ENCODE measurements around the gene RBFOX2.
A peak's percentile ranks its signal among the peaks of the same experiment; 100 is the strongest.

Gene RBFOX2

GRCh38 chr22:35918456-35918855, 110.2 kb downstream of the RBFOX2 start:
- DNase-seq (ENCODE audit: low read depth in 2 of 2): peak in 1 of 2 donors; percentile 79

DNA sequence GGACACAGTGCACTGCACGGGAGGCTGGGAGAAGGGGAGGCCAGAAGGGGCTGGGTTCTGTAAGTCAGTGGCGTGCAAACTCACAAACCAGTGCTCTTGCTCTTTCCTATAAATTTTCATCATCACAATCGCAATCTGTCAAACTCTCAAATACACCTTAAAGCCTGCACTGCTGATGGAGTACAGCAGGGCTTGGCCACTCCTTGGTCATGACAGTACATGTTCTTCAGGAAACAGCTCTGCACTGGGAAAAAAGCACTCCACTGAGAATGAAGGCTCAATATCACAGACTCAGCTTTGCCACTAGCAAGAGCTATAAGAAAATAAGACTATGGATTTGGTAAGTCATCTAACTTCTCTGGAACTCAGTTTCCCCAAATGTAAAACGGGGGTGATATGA, 111.0 kb downstream of the RBFOX2 start:
- H3K4me3 ChIP-seq (replicated peaks in 1 of 2; ENCODE audit: low read depth in 2 of 2, low read length in 2 of 2): no peak overlapping the region
- TF ChIP-seq, protein P1, sequence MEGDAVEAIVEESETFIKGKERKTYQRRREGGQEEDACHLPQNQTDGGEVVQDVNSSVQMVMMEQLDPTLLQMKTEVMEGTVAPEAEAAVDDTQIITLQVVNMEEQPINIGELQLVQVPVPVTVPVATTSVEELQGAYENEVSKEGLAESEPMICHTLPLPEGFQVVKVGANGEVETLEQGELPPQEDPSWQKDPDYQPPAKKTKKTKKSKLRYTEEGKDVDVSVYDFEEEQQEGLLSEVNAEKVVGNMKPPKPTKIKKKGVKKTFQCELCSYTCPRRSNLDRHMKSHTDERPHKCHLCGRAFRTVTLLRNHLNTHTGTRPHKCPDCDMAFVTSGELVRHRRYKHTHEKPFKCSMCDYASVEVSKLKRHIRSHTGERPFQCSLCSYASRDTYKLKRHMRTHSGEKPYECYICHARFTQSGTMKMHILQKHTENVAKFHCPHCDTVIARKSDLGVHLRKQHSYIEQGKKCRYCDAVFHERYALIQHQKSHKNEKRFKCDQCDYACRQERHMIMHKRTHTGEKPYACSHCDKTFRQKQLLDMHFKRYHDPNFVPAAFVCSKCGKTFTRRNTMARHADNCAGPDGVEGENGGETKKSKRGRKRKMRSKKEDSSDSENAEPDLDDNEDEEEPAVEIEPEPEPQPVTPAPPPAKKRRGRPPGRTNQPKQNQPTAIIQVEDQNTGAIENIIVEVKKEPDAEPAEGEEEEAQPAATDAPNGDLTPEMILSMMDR (IDR thresholded peaks at IDR 0.05; ENCODE audit: low read depth, low read length): no peak
- DNase-seq (ENCODE audit: low read depth in 2 of 2): no peak

More at GRCh38 chr22:35918456-35918855, 110.2 kb downstream of the RBFOX2 start:
- H3K4me3 ChIP-seq (replicated peaks in 1 of 2; ENCODE audit: low read depth in 2 of 2, low read length in 2 of 2): no peak overlapping the region
- TF ChIP-seq, protein P1 (IDR thresholded peaks at IDR 0.05; ENCODE audit: low read depth, low read length): no peak

GRCh38 chr22:35915477-35916013, 113.1 kb downstream of the RBFOX2 start:
- TF ChIP-seq, protein P1 (IDR thresholded peaks at IDR 0.05; ENCODE audit: low read depth, low read length): no peak
- peak in 1 of 2 donors; percentile 55 for DNase-seq (ENCODE audit: low read depth in 2 of 2)
- peak overlapping the region in 1 of 2 donors; percentile 15 for H3K4me3 ChIP-seq (replicated peaks in 1 of 2; ENCODE audit: low read depth in 2 of 2, low read length in 2 of 2)

DNA sequence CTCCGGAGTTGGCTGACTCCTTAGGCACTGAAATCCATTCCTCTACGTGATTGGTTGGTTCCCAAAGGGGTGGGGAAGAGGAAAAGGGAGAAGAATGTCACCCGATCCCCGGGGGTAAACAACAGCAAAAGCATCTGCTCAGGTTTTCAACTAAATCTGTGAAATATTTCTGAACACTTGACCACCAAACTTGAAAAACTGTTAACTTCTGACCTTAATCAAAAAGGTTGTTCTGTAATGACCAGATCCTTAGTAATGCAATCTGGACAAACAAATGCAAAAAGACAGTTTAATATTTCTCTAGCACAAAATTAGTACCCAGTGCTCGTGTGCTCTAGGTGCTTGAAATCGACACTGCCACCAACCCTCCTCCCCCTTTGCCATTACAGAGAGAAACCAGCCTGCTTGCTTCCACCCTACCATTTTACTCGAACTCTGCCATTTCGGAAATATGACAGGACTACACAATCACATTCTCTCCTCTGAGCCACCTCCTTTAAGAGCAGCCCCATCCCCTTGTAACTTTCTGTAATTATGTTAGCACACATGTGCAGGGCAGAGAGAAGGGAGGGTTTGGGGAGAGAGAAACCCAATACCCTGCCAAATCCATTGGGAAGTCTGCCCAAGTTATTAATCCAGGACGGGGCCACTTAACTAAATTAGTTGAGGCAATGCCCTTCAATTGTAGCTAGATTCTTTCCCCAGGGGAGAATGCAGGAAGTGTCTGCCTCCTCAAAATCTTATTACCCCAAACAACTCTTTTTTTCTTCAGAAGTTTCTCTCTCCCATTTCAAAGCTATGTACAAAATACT, 113.8 kb downstream of the RBFOX2 start:
- peak overlapping the region; percentile 37 to 47 for H3K4me3 ChIP-seq (replicated peaks in 1 of 2; ENCODE audit: low read depth in 2 of 2, low read length in 2 of 2)
- DNase-seq (ENCODE audit: low read depth in 2 of 2): peak; percentile 93 to 94
- TF ChIP-seq, protein P1 (IDR thresholded peaks at IDR 0.05; ENCODE audit: low read depth, low read length): no peak

DNA sequence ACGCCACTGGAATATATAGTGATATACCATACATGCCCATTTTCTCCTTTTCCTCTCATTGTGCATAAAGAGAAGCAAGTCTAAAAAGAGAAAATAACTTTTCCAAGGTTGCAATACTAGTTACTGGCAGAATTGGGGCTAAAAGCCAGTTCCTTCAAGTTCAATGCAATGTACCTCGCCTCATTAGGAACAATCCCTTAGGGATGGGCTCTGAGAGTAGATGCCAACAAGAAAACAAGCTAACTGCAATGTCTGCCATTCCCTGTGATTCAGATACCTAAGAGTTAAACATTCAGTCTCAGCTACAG, 114.3 kb downstream of the RBFOX2 start:
- H3K4me3 ChIP-seq (replicated peaks in 1 of 2; ENCODE audit: low read depth in 2 of 2, low read length in 2 of 2): no peak overlapping the region
- TF ChIP-seq, protein P1 (IDR thresholded peaks at IDR 0.05; ENCODE audit: low read depth, low read length): no peak
- DNase-seq (ENCODE audit: low read depth in 2 of 2): no peak

GRCh38 chr22:35913925-35914324, 114.7 kb downstream of the RBFOX2 start:
- no peak overlapping the region for H3K4me3 ChIP-seq (replicated peaks in 1 of 2; ENCODE audit: low read depth in 2 of 2, low read length in 2 of 2)
- DNase-seq (ENCODE audit: low read depth in 2 of 2): no peak
- TF ChIP-seq, protein P1 (IDR thresholded peaks at IDR 0.05; ENCODE audit: low read depth, low read length): no peak
